Measurements from ENCODE around the gene PDE6B. TPM values are rescaled to one million over a fixed set of nuclear protein-coding genes. Genes with fewer than 3 reads are reported as not detected.
A peak's percentile ranks its signal among the peaks of the same experiment; 100 is the strongest.

The PDE6B gene
- total and polyA plus RNA-seq, 2 of the 13 experiments (the other 11 are each of a cell fraction or from before 2014, with no cell fraction given), result 0.38 to 0.40 TPM

DNA sequence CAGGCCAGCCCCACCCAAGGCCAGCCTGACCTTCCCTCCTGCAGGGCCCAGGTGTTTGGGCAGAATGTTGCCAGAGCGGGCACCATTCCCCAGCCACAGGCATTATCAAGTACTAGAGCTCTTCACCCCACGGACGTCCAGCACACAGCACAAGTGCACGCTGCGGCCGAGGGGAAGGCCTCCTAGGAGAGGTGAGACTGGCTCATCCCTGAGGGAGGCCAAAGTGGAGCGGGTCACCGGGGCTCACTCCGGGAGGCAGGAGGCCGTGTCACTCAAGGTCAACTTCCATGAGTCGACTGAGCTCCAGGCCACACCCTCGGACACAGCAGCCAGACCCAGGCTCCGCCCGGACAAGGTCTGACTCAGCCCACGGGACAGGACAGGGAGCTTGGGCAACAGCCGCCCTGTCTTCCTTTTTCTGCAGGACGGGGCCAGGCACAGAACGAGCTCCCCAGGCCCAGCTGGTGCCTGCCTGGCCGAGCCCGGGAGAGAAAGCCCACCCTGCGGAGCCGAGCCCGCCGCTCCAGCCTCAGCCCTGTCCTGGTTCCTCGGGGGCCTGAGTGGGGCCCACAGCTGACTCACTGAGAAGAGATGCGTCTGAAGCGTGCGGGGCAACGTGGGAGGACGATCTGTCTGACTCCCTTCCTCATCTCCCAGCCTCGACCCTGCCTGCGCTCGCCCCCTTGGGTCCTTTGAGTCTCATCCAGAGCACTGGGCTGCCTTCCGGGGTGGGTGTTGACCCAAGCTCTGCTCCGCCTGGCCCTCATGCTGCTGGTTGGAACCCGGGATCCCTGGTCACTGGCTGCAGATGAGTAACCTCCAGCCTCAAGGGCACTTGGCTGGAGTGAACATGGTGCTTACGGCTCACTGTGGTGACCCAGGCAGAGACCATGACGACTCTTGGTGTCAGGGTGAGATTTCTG lies 61.9 kb downstream of the PDE6B start (continued):
- TF ChIP-seq SUZ12 (IDR thresholded peaks at IDR 0.05; ENCODE audit: low read depth, low read length), result no peak
- TF ChIP-seq GZF1 (CRISPR knock-in tag; IDR thresholded peaks at IDR 0.05), result no peak
- TF ChIP-seq, protein P1, sequence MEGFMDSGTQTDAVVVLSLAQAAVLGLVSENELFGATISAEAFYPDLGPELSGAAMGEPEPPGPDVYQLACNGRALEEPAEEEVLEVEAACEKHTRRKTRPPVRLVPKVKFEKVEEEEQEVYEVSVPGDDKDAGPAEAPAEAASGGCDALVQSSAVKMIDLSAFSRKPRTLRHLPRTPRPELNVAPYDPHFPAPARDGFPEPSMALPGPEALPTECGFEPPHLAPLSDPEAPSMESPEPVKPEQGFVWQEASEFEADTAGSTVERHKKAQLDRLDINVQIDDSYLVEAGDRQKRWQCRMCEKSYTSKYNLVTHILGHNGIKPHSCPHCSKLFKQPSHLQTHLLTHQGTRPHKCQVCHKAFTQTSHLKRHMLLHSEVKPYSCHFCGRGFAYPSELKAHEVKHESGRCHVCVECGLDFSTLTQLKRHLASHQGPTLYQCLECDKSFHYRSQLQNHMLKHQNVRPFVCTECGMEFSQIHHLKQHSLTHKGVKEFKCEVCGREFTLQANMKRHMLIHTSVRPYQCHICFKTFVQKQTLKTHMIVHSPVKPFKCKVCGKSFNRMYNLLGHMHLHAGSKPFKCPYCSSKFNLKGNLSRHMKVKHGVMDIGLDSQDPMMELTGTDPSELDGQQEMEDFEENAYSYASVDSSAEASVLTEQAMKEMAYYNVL (CRISPR knock-in tag; IDR thresholded peaks at IDR 0.05; ENCODE audit: borderline replicate concordance), result 0 out of 2 replicates have a peak, but pooled peaks have one; percentile 38
- TF ChIP-seq SIX4 (CRISPR knock-in tag; IDR thresholded peaks at IDR 0.05), result no peak
- TF ChIP-seq CREM (IDR thresholded peaks at IDR 0.05), result no peak
- no peak for TF ChIP-seq CREM (CRISPR knock-in tag; IDR thresholded peaks at IDR 0.05)
- no peak for TF ChIP-seq SNRNP70 (IDR thresholded peaks at IDR 0.05; ENCODE audit: low read depth, low read length)
- TF ChIP-seq ZNF724P (CRISPR knock-in tag; IDR thresholded peaks at IDR 0.05; ENCODE audit: borderline replicate concordance), result no peak
- peak; percentile 29; the same call in 1 of the 2 replicates for TF ChIP-seq ELF3 (CRISPR knock-in tag; IDR thresholded peaks at IDR 0.05)
- peak; percentile 85; the same call in 1 of the 2 replicates for TF ChIP-seq DNMT3B (CRISPR knock-in tag; conservative IDR thresholded peaks at IDR 0.05)
- 0 out of 2 replicates have a peak, but pooled peaks have one; percentile 49 for TF ChIP-seq TP53 (CRISPR knock-in tag; conservative IDR thresholded peaks at IDR 0.05)
- TF ChIP-seq, protein P2, sequence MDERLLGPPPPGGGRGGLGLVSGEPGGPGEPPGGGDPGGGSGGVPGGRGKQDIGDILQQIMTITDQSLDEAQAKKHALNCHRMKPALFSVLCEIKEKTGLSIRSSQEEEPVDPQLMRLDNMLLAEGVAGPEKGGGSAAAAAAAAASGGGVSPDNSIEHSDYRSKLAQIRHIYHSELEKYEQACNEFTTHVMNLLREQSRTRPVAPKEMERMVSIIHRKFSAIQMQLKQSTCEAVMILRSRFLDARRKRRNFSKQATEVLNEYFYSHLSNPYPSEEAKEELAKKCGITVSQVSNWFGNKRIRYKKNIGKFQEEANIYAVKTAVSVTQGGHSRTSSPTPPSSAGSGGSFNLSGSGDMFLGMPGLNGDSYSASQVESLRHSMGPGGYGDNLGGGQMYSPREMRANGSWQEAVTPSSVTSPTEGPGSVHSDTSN (CRISPR knock-in tag; IDR thresholded peaks at IDR 0.05), result peak; percentile 79
- no peak; the same call in 1 of the 2 replicates for TF ChIP-seq REPIN1 (CRISPR knock-in tag; IDR thresholded peaks at IDR 0.05; ENCODE audit: borderline replicate concordance, low read depth)
- TF ChIP-seq ZNF160 (CRISPR knock-in tag; IDR thresholded peaks at IDR 0.05), result peak; percentile 82; the same call in 1 of the 2 replicates
- TF ChIP-seq, protein P3, sequence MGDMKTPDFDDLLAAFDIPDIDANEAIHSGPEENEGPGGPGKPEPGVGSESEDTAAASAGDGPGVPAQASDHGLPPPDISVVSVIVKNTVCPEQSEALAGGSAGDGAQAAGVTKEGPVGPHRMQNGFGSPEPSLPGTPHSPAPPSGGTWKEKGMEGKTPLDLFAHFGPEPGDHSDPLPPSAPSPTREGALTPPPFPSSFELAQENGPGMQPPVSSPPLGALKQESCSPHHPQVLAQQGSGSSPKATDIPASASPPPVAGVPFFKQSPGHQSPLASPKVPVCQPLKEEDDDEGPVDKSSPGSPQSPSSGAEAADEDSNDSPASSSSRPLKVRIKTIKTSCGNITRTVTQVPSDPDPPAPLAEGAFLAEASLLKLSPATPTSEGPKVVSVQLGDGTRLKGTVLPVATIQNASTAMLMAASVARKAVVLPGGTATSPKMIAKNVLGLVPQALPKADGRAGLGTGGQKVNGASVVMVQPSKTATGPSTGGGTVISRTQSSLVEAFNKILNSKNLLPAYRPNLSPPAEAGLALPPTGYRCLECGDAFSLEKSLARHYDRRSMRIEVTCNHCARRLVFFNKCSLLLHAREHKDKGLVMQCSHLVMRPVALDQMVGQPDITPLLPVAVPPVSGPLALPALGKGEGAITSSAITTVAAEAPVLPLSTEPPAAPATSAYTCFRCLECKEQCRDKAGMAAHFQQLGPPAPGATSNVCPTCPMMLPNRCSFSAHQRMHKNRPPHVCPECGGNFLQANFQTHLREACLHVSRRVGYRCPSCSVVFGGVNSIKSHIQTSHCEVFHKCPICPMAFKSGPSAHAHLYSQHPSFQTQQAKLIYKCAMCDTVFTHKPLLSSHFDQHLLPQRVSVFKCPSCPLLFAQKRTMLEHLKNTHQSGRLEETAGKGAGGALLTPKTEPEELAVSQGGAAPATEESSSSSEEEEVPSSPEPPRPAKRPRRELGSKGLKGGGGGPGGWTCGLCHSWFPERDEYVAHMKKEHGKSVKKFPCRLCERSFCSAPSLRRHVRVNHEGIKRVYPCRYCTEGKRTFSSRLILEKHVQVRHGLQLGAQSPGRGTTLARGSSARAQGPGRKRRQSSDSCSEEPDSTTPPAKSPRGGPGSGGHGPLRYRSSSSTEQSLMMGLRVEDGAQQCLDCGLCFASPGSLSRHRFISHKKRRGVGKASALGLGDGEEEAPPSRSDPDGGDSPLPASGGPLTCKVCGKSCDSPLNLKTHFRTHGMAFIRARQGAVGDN (CRISPR knock-in tag; IDR thresholded peaks at IDR 0.05), result peak; percentile 87
- no peak for TF ChIP-seq ATM (IDR thresholded peaks at IDR 0.05; ENCODE audit: borderline replicate concordance)
- TF ChIP-seq ZFP62 (CRISPR knock-in tag; IDR thresholded peaks at IDR 0.05), result no peak
- TF ChIP-seq MIER2 (CRISPR knock-in tag; IDR thresholded peaks at IDR 0.05), result no peak
- TF ChIP-seq SP4 (CRISPR knock-in tag; IDR thresholded peaks at IDR 0.05), result 0 out of 2 replicates have a peak, but pooled peaks have one; percentile 32
- no peak for TF ChIP-seq SPEN (CRISPR knock-in tag; IDR thresholded peaks at IDR 0.05; ENCODE audit: low read depth)
- TF ChIP-seq HNF4G (IDR thresholded peaks at IDR 0.05; ENCODE audit: borderline replicate concordance, low read depth, low read length), result no peak
- no peak for TF ChIP-seq HNF4G (CRISPR knock-in tag; IDR thresholded peaks at IDR 0.05; ENCODE audit: borderline replicate concordance, low read depth)
- TF ChIP-seq PHF20 (CRISPR knock-in tag; IDR thresholded peaks at IDR 0.05), result 0 out of 2 replicates have a peak, but pooled peaks have one; percentile 31
- TF ChIP-seq NR2F6 (IDR thresholded peaks at IDR 0.05), result peak; percentile 58
- peak; percentile 80 for TF ChIP-seq NR2F6 (CRISPR knock-in tag; IDR thresholded peaks at IDR 0.05)
